Transverse colon (tissue), 3 donors: ENCODE measurements around the gene TIMP1.
"Not testable (repeated sequence)": the region's sequence is repeated elsewhere in the genome, so short reads cannot be mapped to it uniquely, and the experiment has no call there.

Source experiments
- POLR2A ChIP-seq: fragments of 450-650 bp; IDR thresholded peaks from one replicate; pipeline ENCODE4 v1.6.1; 2016; ENCODE audit warnings: antibody characterized with exemption, mild to moderate bottlenecking, moderate library complexity
- TF ChIP-seq, protein P1 (sequence below), 5 experiments: fragments of 200-600 bp in 3 of 5; fragments of 450-650 bp in 2 of 5; sonication (generic) in 3 of 5; IDR thresholded peaks; 1 replicate in 2 of 5; 2 replicates in 3 of 5; pipeline ENCODE4 v1.5.1; 2016 to 2017; ENCODE audit warnings: antibody characterized with exemption in 5 of 5, inconsistent platforms in 3 of 5, mild to moderate bottlenecking in 2 of 5, moderate library complexity in 1 of 5

GRCh38 chrX:47603125-47603524, 20.9 kb downstream of the TIMP1 start:
- not testable (repeated sequence) for TF ChIP-seq POLR2A
- TF ChIP-seq, protein P1, sequence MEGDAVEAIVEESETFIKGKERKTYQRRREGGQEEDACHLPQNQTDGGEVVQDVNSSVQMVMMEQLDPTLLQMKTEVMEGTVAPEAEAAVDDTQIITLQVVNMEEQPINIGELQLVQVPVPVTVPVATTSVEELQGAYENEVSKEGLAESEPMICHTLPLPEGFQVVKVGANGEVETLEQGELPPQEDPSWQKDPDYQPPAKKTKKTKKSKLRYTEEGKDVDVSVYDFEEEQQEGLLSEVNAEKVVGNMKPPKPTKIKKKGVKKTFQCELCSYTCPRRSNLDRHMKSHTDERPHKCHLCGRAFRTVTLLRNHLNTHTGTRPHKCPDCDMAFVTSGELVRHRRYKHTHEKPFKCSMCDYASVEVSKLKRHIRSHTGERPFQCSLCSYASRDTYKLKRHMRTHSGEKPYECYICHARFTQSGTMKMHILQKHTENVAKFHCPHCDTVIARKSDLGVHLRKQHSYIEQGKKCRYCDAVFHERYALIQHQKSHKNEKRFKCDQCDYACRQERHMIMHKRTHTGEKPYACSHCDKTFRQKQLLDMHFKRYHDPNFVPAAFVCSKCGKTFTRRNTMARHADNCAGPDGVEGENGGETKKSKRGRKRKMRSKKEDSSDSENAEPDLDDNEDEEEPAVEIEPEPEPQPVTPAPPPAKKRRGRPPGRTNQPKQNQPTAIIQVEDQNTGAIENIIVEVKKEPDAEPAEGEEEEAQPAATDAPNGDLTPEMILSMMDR (IDR thresholded peaks at IDR 0.05) = not testable (repeated sequence)
